Nephron progenitor cell (in vitro differentiated cells): Measurements from ENCODE around the gene NCKAP5.

Source experiments
- DNase-seq: peaks from one replicate; pipeline ENCODE4 v3.0.0; 2021
- H3K27ac Mint-ChIP-seq: 2 replicates; pipeline ENCODE4 v1.8.0; 2021; ENCODE audit warnings: mild to moderate bottlenecking, moderate library complexity, mixed read lengths
- H3K27me3 Mint-ChIP-seq: 2 replicates; pipeline ENCODE4 v1.8.0; 2021; ENCODE audit warnings: mild to moderate bottlenecking, low read depth, mixed read lengths; ENCODE audit not compliant: poor library complexity
- H3K36me3 Mint-ChIP-seq: 2 replicates; pipeline ENCODE4 v1.8.0; 2021; ENCODE audit warnings: low read depth, mixed read lengths
- H3K4me1 Mint-ChIP-seq: 2 replicates; pipeline ENCODE4 v1.8.0; 2021; ENCODE audit warnings: mixed read lengths
- H3K4me3 Mint-ChIP-seq: 2 replicates; pipeline ENCODE4 v1.8.0; 2021; ENCODE audit warnings: mild to moderate bottlenecking, moderate library complexity, mixed read lengths
- H3K9me3 Mint-ChIP-seq: 2 replicates; pipeline ENCODE4 v1.8.0; 2021; ENCODE audit warnings: mild to moderate bottlenecking, moderate library complexity, mixed read lengths
- CTCF ChIP-seq: fragments of 200-600 bp; sonication (generic); IDR thresholded peaks from 2 replicates; pipeline ENCODE4 v1.5.0; 2021; ENCODE audit warnings: antibody characterized with exemption

The NCKAP5 gene

GRCh38 chr2:133120310-133120709, 448.0 kb downstream of the NCKAP5 start:
- Mint-ChIP-seq H3K9me3 (no peaks in the 10 kb centered on the region), H3K4me1 (no peaks in the 10 kb centered on the region)

GRCh38 chr2:133110201-133110600, 458.1 kb downstream of the NCKAP5 start:
- Mint-ChIP-seq H3K36me3 (no peaks in the 10 kb centered on the region), H3K4me1 (no peaks in the 10 kb centered on the region)
- TF ChIP-seq CTCF: no peak

More at GRCh38 chr2:133120310-133120709, 448.0 kb downstream of the NCKAP5 start:
- Mint-ChIP-seq H3K4me3 (no peak overlapping the region), H3K36me3 (no peaks in the 10 kb centered on the region), H3K27ac (no peak overlapping the region), H3K27me3 (no peaks in the 10 kb centered on the region)
- TF ChIP-seq CTCF: no peak
- no peak for DNase-seq

GRCh38 chr2:133109772-133110171, 458.5 kb downstream of the NCKAP5 start:
- Mint-ChIP-seq H3K36me3 (no peaks in the 10 kb centered on the region), H3K4me3 (no peak overlapping the region), H3K27me3 (no peaks in the 10 kb centered on the region), H3K27ac (no peak overlapping the region), H3K9me3 (no peaks in the 10 kb centered on the region), H3K4me1 (peaks cover 3% of the 10 kb centered on the region)
- DNase-seq: no peak
- no peak for TF ChIP-seq CTCF

More at GRCh38 chr2:133110201-133110600, 458.1 kb downstream of the NCKAP5 start:
- no peak for DNase-seq
- H3K27me3 Mint-ChIP-seq: no peaks in the 10 kb centered on the region
- H3K27ac Mint-ChIP-seq: no peak overlapping the region
- H3K4me3 Mint-ChIP-seq: no peak overlapping the region
- H3K9me3 Mint-ChIP-seq: no peaks in the 10 kb centered on the region

- DNase-seq: no peak
- TF ChIP-seq CTCF: no peak
- no peaks in the 10 kb centered on the region for H3K36me3 Mint-ChIP-seq
- H3K27ac Mint-ChIP-seq: no peak overlapping the region
- H3K4me3 Mint-ChIP-seq: no peak overlapping the region
- peaks cover 3% of the 10 kb centered on the region for H3K9me3 Mint-ChIP-seq
- peaks cover 4% of the 10 kb centered on the region for H3K27me3 Mint-ChIP-seq
- peaks cover 5% of the 10 kb centered on the region for H3K4me1 Mint-ChIP-seq
Measured at GRCh38 chr2:133107058-133107815, 461.0 kb downstream of the NCKAP5 start.

- H3K4me1 Mint-ChIP-seq: peaks cover 5% of the 10 kb centered on the region
- TF ChIP-seq CTCF: no peak
- H3K9me3 Mint-ChIP-seq: peaks cover 9% of the 10 kb centered on the region
- H3K27ac Mint-ChIP-seq: no peak overlapping the region
- DNase-seq: no peak
- H3K36me3 Mint-ChIP-seq: peaks cover 6% of the 10 kb centered on the region
- peaks cover 8% of the 10 kb centered on the region for H3K27me3 Mint-ChIP-seq
- H3K4me3 Mint-ChIP-seq: no peak overlapping the region
Measured at GRCh38 chr2:133104871-133105270, 463.4 kb downstream of the NCKAP5 start.

GRCh38 chr2:133098787-133099186, 469.5 kb downstream of the NCKAP5 start:
- Mint-ChIP-seq H3K36me3 (peaks cover 6% of the 10 kb centered on the region), H3K4me3 (no peak overlapping the region), H3K27me3 (peaks cover 8% of the 10 kb centered on the region), H3K9me3 (peaks cover 9% of the 10 kb centered on the region), H3K4me1 (no peaks in the 10 kb centered on the region), H3K27ac (no peak overlapping the region)
- no peak for TF ChIP-seq CTCF
- DNase-seq: no peak
